H9 (cell line): ENCODE results near the gene SLC30A3. TPM values are rescaled to one million over a fixed set of nuclear protein-coding genes. Genes with fewer than 3 reads are reported as not detected.

Experiments
- DNase-seq: peaks from one replicate; pipeline ENCODE4 v3.0.0-alpha.2; 2017
- H2AFZ ChIP-seq: one replicate; pipeline ENCODE4 v1.6.1; 2013; ENCODE audit warnings: mild to moderate bottlenecking, low read length, control low read depth, moderate library complexity
- H2AK5ac ChIP-seq: 2 replicates; pipeline ENCODE4 v1.6.1; 2013; ENCODE audit warnings: low read length, control low read depth, mixed read lengths; ENCODE audit not compliant: insufficient read length
- H2BK120ac ChIP-seq: one replicate; pipeline ENCODE4 v1.6.1; 2013; ENCODE audit warnings: low read depth, mild to moderate bottlenecking, low read length, control low read depth, inconsistent platforms; ENCODE audit not compliant: poor library complexity, severe bottlenecking
- H2BK12ac ChIP-seq: 2 replicates; pipeline ENCODE4 v1.6.1; 2013; ENCODE audit warnings: low read length, control low read depth, mixed read lengths, low read depth; ENCODE audit not compliant: insufficient read length
- H2BK15ac ChIP-seq: 2 replicates; pipeline ENCODE4 v1.6.1; 2013; ENCODE audit warnings: low read depth, low read length, control low read depth
- H2BK20ac ChIP-seq: one replicate; pipeline ENCODE4 v1.6.1; 2013; ENCODE audit warnings: low read depth, mild to moderate bottlenecking, low read length, control low read depth, inconsistent platforms; ENCODE audit not compliant: poor library complexity, severe bottlenecking
- H2BK5ac ChIP-seq: 2 replicates; pipeline ENCODE4 v1.6.1; 2013; ENCODE audit warnings: low read length, control low read depth, mixed read lengths; ENCODE audit not compliant: insufficient read length
- H3K14ac ChIP-seq: 2 replicates; pipeline ENCODE4 v1.6.1; 2013; ENCODE audit warnings: low read length, control low read depth; ENCODE audit not compliant: insufficient read depth
- H3K18ac ChIP-seq: 2 replicates; pipeline ENCODE4 v1.6.1; 2013; ENCODE audit warnings: low read depth, mild to moderate bottlenecking, mixed read lengths, low read length, control low read depth; ENCODE audit not compliant: insufficient read length
- H3K23ac ChIP-seq: 2 replicates; pipeline ENCODE4 v1.6.1; 2013; ENCODE audit warnings: low read length, control low read depth, mixed read lengths, low read depth; ENCODE audit not compliant: insufficient read length
- H3K23me2 ChIP-seq: 2 replicates; pipeline ENCODE4 v1.6.1; 2013; ENCODE audit warnings: low read depth, mild to moderate bottlenecking, mixed read lengths, low read length, control low read depth; ENCODE audit not compliant: insufficient read length, poor library complexity, severe bottlenecking
- H3K27ac ChIP-seq: 2 replicates; pipeline ENCODE4 v1.5.1; 2013; ENCODE audit warnings: low read length, control low read depth, mixed read lengths, low read depth; ENCODE audit not compliant: insufficient read length
- H3K27me3 ChIP-seq: 2 replicates; pipeline ENCODE4 v1.6.1; 2013; ENCODE audit warnings: low read length, control low read depth, inconsistent platforms; ENCODE audit not compliant: insufficient read depth
- H3K4ac ChIP-seq: 2 replicates; pipeline ENCODE4 v1.6.1; 2013; ENCODE audit warnings: low read depth, mild to moderate bottlenecking, control low read depth, inconsistent platforms, low read length, moderate library complexity
- H3K4me1 ChIP-seq: 2 replicates; pipeline ENCODE4 v1.6.1; 2013; ENCODE audit warnings: low read length, control low read depth, inconsistent platforms; ENCODE audit not compliant: insufficient read depth
- H3K4me2 ChIP-seq: 2 replicates; pipeline ENCODE4 v1.6.1; 2013; ENCODE audit warnings: low read length, control low read depth, mixed read lengths; ENCODE audit not compliant: insufficient read length, insufficient read depth
- H3K56ac ChIP-seq: 2 replicates; pipeline ENCODE4 v1.6.1; 2013; ENCODE audit warnings: low read depth, mild to moderate bottlenecking, mixed read lengths, low read length, control low read depth; ENCODE audit not compliant: insufficient read length
- H3K79me1 ChIP-seq: 2 replicates; pipeline ENCODE4 v1.6.1; 2013; ENCODE audit warnings: low read depth, mild to moderate bottlenecking, moderate library complexity, low read length, control low read depth, inconsistent platforms; ENCODE audit not compliant: insufficient read depth, poor library complexity, severe bottlenecking
- H3K79me2 ChIP-seq: 2 replicates; pipeline ENCODE4 v1.6.1; 2013; ENCODE audit warnings: low read length, control low read depth, inconsistent platforms; ENCODE audit not compliant: insufficient read depth
- H3K9ac ChIP-seq: 2 replicates; pipeline ENCODE4 v1.6.1; 2013; ENCODE audit warnings: low read length, control low read depth, mixed read lengths; ENCODE audit not compliant: insufficient read length; ENCODE audit errors: extremely low read depth
- H3K9me3 ChIP-seq: one replicate; pipeline ENCODE4 v1.6.1; 2013; ENCODE audit warnings: low read depth, low read length, inconsistent platforms; ENCODE audit not compliant: control insufficient read depth
- H3T11ph ChIP-seq: one replicate; pipeline ENCODE4 v1.6.1; 2013; ENCODE audit warnings: mild to moderate bottlenecking, low read length, control low read depth, inconsistent platforms
- H4K20me1 ChIP-seq: one replicate; pipeline ENCODE4 v1.6.1; 2013; ENCODE audit not compliant: control insufficient read depth, insufficient read length, insufficient read depth
- H4K5ac ChIP-seq: 2 replicates; pipeline ENCODE4 v1.6.1; 2013; ENCODE audit warnings: low read depth, mild to moderate bottlenecking, mixed read lengths, low read length, control low read depth; ENCODE audit not compliant: insufficient read length
- H4K8ac ChIP-seq: replicated peaks from 2 replicates; pipeline ENCODE4 v1.6.1; 2013; ENCODE audit warnings: low read length, control low read depth, mixed read lengths, low read depth; ENCODE audit not compliant: insufficient read length
- H4K91ac ChIP-seq: 2 replicates; pipeline ENCODE4 v1.6.1; 2013; ENCODE audit warnings: low read depth, mild to moderate bottlenecking, moderate library complexity, mixed read lengths, low read length, control low read depth; ENCODE audit not compliant: insufficient read length
- H3K27ac Mint-ChIP-seq, 3 experiments: 2 replicates in 2 of 3; 3 replicates in 1 of 3; pipeline ENCODE4 v1.8.0; 2020 to 2021; ENCODE audit warnings: mixed read lengths in 3 of 3, mild to moderate bottlenecking in 1 of 3, moderate library complexity in 1 of 3
- H3K27me3 Mint-ChIP-seq: 2 replicates; pipeline ENCODE4 v1.8.0; 2021; ENCODE audit warnings: low read depth, mild to moderate bottlenecking, moderate library complexity, mixed read lengths
- H3K36me3 Mint-ChIP-seq, 3 experiments: 2 replicates in 2 of 3; 3 replicates in 1 of 3; pipeline ENCODE4 v1.8.0; 2020 to 2021; ENCODE audit warnings: low read depth in 3 of 3, mixed read lengths in 3 of 3; ENCODE audit not compliant: insufficient read depth in 1 of 3
- H3K4me1 Mint-ChIP-seq, 2 experiments: 2 replicates each; pipeline ENCODE4 v1.8.0; 2020; ENCODE audit warnings: mixed read lengths in 2 of 2
- H3K4me3 Mint-ChIP-seq, 2 experiments: 2 replicates in 1 of 2; 3 replicates in 1 of 2; pipeline ENCODE4 v1.8.0; 2020 to 2021; ENCODE audit warnings: mild to moderate bottlenecking in 2 of 2, mixed read lengths in 2 of 2, moderate library complexity in 1 of 2
- H3K9me3 Mint-ChIP-seq, 2 experiments: 2 replicates in 1 of 2; 3 replicates in 1 of 2; pipeline ENCODE4 v1.8.0; 2020; ENCODE audit warnings: mild to moderate bottlenecking in 2 of 2, mixed read lengths in 2 of 2, moderate library complexity in 1 of 2
- whole genome bisulfite sequencing: extraction: QIAGEN DNeasy Blood & Tissue Kit; methylation state at CpG from one replicate; pipeline ENCODE4 v1.1.7; 2013; ENCODE audit warnings: missing lambda C conversion rate, low lambda C conversion rate, mixed read lengths; ENCODE audit not compliant: insufficient read length; ENCODE audit errors: extremely low coverage; 5-methylcytosine and 5-hydroxymethylcytosine counted together
- total RNA-seq: library from RNA; stranded (reverse); gene quantifications from 2 replicates; pipeline ENCODE4 v1.2.1, GENCODE V29; 2021
- TF ChIP-seq, protein P1 (sequence below): fragments of 200-600 bp; sonication (generic); conservative IDR thresholded peaks from 3 replicates; pipeline ENCODE4 v1.8.0; 2021; ENCODE audit warnings: antibody characterized with exemption, mild to moderate bottlenecking

The SLC30A3 gene
- total RNA-seq, 1 experiment from 2014 or later: 2.5 TPM

DNA sequence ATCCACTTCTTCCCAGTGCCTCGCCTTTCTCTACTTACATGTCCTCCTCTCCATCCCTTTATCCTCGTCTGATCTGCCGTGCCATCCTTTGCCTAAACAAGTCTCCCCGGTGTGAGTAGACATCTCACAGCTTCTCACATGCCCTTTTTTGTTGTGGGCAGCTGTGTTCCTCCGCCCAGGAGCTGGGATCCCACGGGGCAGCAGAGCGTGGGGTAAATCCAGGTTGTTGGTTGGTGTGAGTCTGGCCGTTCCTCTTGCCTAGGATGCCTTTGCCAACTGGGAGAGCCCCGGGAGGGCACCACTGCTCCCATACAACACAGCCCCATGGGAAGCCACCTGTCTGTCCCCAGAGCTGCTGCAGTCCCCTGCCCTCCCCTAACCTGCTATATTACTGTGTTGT is 22.4 kb downstream of the SLC30A3 start:
- H3K4me1 Mint-ChIP-seq: no peaks in the 10 kb centered on the region
- no peak overlapping the region for H3K27ac Mint-ChIP-seq
- DNase-seq: no peak

More for the DNA sequence above, 22.4 kb downstream of the SLC30A3 start:
- Mint-ChIP-seq H3K27me3 (no peaks in the 10 kb centered on the region), H3K9me3 (no peaks in the 10 kb centered on the region), H3K4me3 (no peak overlapping the region), H3K36me3 (peaks cover 51 to 98% (median 90%) of the 10 kb centered on the region in 3 experiments)
- H4K20me1 ChIP-seq: no peaks in the 10 kb centered on the region
- H2BK12ac ChIP-seq: no peak overlapping the region
- H3K9me3 ChIP-seq: no peaks in the 10 kb centered on the region
- H2AFZ ChIP-seq: no peak overlapping the region
- H3K23ac ChIP-seq: no peak overlapping the region
- H2AK5ac ChIP-seq: no peak overlapping the region
- no peak overlapping the region for H2BK20ac ChIP-seq
- H3T11ph ChIP-seq: no peak overlapping the region
- H3K56ac ChIP-seq: no peak overlapping the region
- no peak overlapping the region for H3K4ac ChIP-seq
- no peak overlapping the region for H2BK5ac ChIP-seq
- H3K4me2 ChIP-seq: no peak overlapping the region
- no peaks in the 10 kb centered on the region for H3K79me1 ChIP-seq
- H3K4me1 ChIP-seq: no peaks in the 10 kb centered on the region
- H4K5ac ChIP-seq: no peak overlapping the region
- TF ChIP-seq, protein P1, sequence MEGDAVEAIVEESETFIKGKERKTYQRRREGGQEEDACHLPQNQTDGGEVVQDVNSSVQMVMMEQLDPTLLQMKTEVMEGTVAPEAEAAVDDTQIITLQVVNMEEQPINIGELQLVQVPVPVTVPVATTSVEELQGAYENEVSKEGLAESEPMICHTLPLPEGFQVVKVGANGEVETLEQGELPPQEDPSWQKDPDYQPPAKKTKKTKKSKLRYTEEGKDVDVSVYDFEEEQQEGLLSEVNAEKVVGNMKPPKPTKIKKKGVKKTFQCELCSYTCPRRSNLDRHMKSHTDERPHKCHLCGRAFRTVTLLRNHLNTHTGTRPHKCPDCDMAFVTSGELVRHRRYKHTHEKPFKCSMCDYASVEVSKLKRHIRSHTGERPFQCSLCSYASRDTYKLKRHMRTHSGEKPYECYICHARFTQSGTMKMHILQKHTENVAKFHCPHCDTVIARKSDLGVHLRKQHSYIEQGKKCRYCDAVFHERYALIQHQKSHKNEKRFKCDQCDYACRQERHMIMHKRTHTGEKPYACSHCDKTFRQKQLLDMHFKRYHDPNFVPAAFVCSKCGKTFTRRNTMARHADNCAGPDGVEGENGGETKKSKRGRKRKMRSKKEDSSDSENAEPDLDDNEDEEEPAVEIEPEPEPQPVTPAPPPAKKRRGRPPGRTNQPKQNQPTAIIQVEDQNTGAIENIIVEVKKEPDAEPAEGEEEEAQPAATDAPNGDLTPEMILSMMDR: no peak
- H3K14ac ChIP-seq: no peak overlapping the region
- H3K9ac ChIP-seq: no peak overlapping the region
- no CpG with 5 or more reads among the region's 9 CpGs for WGBS
- H3K79me2 ChIP-seq: no peaks in the 10 kb centered on the region
- H4K8ac ChIP-seq: no peak overlapping the region
- H3K18ac ChIP-seq: no peak overlapping the region
- no peak overlapping the region for H4K91ac ChIP-seq
- no peak overlapping the region for H2BK120ac ChIP-seq
- no peaks in the 10 kb centered on the region for H3K27me3 ChIP-seq
- no peaks in the 10 kb centered on the region for H3K23me2 ChIP-seq
- no peak overlapping the region for H2BK15ac ChIP-seq
- H3K27ac ChIP-seq: no peak overlapping the region
